Ovary (tissue), 3 donors: ENCODE measurements around the gene CACNA1E.

Experiments used
- CTCF ChIP-seq, 3 donors: fragments of 450-650 bp in 2 of 3; fragments of 200-600 bp in 1 of 3; IDR thresholded peaks; one replicate each; pipeline versions ENCODE4 v1.5.1 to v1.8.0; 2016 to 2022; ENCODE audit warnings: antibody characterized with exemption in 3 of 3, mild to moderate bottlenecking in 1 of 3
- EP300 ChIP-seq: sonication (generic); formaldehyde crosslinking; IDR thresholded peaks from one replicate; pipeline ENCODE4 v1.6.1; 2017; ENCODE audit warnings: antibody characterized with exemption
- POLR2A ChIP-seq: fragments of 450-650 bp; IDR thresholded peaks from one replicate; pipeline ENCODE4 v1.6.1; 2017; ENCODE audit warnings: antibody characterized with exemption, mild to moderate bottlenecking, moderate library complexity
- donor health status: DM: no; HTN: no; CAD: no.

DNA sequence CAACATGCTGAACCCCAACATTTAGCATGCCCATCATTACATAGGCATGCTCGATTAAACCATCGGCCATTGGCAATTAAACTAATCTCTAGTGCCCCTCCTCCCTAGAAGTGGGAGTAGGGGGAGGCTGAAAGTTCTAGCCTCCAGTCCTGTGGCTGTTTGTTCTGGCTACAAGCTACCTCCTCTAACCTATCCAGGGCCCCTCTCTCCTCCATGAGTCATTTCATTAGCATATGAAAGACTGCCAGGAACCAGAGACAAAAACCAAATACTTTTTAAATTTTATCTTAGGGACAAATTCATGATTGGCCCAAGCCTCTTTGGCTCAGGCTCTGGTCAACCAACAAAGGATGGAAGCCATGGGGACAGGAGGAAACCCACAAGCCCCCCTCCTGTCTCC, 231.1 kb downstream of the CACNA1E start:
- TF ChIP-seq CTCF (IDR thresholded peaks at IDR 0.05) (no peak), EP300 (no peak), POLR2A (no peak)
